Panc1 (cell line): ENCODE measurements around the gene CSTB. TPM values are rescaled to one million over a fixed set of nuclear protein-coding genes. Genes with fewer than 3 reads are reported as not detected.

Experiments
- ATAC-seq: fragments of 200-7000 bp; cut with Tn5 transposase; 2 replicates; pipeline ENCODE4 v1.9.1; 2020; ENCODE audit warnings: mild to moderate bottlenecking, moderate library complexity
- BruUV-seq: library from RNA; stranded (reverse); fragments of 400-500 nt; replicated peaks from 2 replicates; lab custom pipeline; 2021; lab: Mats Ljungman, UMichigan
- CTCF ChIA-PET: fragments of 300-600 bp; sonication (Branson Sonifier 250); formaldehyde crosslinking; loops from one replicate; lab custom pipeline; 2022; ENCODE audit warnings: antibody characterized with exemption; lab: Charles Lee
- POLR2A ChIA-PET: fragments of 300-600 bp; sonication (Branson Sonifier 250); formaldehyde crosslinking; loops from one replicate; lab custom pipeline; 2022; ENCODE audit warnings: antibody characterized with exemption; lab: Charles Lee
- DNase-seq: peaks from one replicate; pipeline ENCODE4 v3.0.0-alpha.2; 2010; ENCODE audit warnings: low read depth, low spot score
- H3K27ac ChIP-seq: 2 replicates; pipeline ENCODE4 v1.5.1; 2011; ENCODE audit warnings: mild to moderate bottlenecking, low read length, inconsistent platforms
- H3K27me3 ChIP-seq: fragments of 200-500 bp; sonication (Bioruptor generic); 2 replicates; pipeline ENCODE4 v1.6.0; 2014; ENCODE audit warnings: low read length, inconsistent platforms; ENCODE audit not compliant: control insufficient read depth, insufficient read depth
- H3K36me3 ChIP-seq: fragments of 200-500 bp; sonication (Bioruptor generic); 2 replicates; pipeline ENCODE4 v1.5.1; 2014; ENCODE audit warnings: inconsistent platforms, mild to moderate bottlenecking, low read length, moderate library complexity; ENCODE audit not compliant: control insufficient read depth, insufficient read depth
- H3K4me1 ChIP-seq: 2 replicates; pipeline ENCODE4 v1.5.1; 2011; ENCODE audit warnings: inconsistent platforms, mild to moderate bottlenecking, low read length, moderate library complexity; ENCODE audit not compliant: control insufficient read depth, insufficient read depth
- H3K4me3 ChIP-seq, 2 experiments: 2 replicates each; pipeline ENCODE4 v1.5.1; 2011 to 2012; ENCODE audit warnings: low read depth in 2 of 2, low read length in 2 of 2, mild to moderate bottlenecking in 2 of 2, inconsistent platforms in 1 of 2, moderate library complexity in 1 of 2
- H3K9me3 ChIP-seq: fragments of 200-500 bp; sonication (Bioruptor generic); 2 replicates; pipeline ENCODE4 v1.5.1; 2014; ENCODE audit warnings: low read depth, mild to moderate bottlenecking, inconsistent platforms, low read length, moderate library complexity; ENCODE audit not compliant: control insufficient read depth, insufficient read depth
- CTCF ChIP-seq: fragments of 450-650 bp; IDR thresholded peaks from 2 replicates; pipeline ENCODE4 v1.5.1; 2017; ENCODE audit warnings: mild to moderate bottlenecking
- POLR2AphosphoS5 ChIP-seq: IDR thresholded peaks from 2 replicates; pipeline ENCODE4 v1.6.1; 2012; ENCODE audit warnings: mild to moderate bottlenecking, low read depth, low read length, moderate library complexity
- REST ChIP-seq, 2 experiments: IDR thresholded peaks; 2 replicates each; pipeline ENCODE4 v1.6.1; 2011 to 2012; ENCODE audit warnings: low read depth in 2 of 2, control low read depth in 1 of 2, low read length in 1 of 2, mild to moderate bottlenecking in 1 of 2, moderate library complexity in 1 of 2; ENCODE audit not compliant: insufficient read depth in 1 of 2
- SIN3A ChIP-seq: IDR thresholded peaks from 2 replicates; pipeline ENCODE4 v1.6.1; 2012; ENCODE audit warnings: low read depth, mild to moderate bottlenecking, low read length, moderate library complexity, borderline replicate concordance; ENCODE audit not compliant: insufficient read depth
- TCF7L2 ChIP-seq: IDR thresholded peaks from 2 replicates; pipeline ENCODE4 v1.6.1; 2011; ENCODE audit warnings: mild to moderate bottlenecking, low read depth, low read length, inconsistent platforms
- in situ Hi-C: cut with HindIII; loops from 2 replicates; pipeline ENCODE4 v1.10.0; 2016; ENCODE audit warnings: low sequenced_read_pairs, low pct_unique_long_range_greater_than_20kb
- intact Hi-C: fragments of 100-400 bp; cut with micrococcal nuclease; formaldehyde crosslinking; loops from one replicate; pipeline ENCODE4 v1.10.0; 2022; ENCODE audit not compliant: unreplicated experiment
- total RNA-seq: library from RNA; stranded (reverse); gene quantifications from one replicate; pipeline ENCODE4 v1.2.1, GENCODE V29; 2021; ENCODE audit not compliant: unreplicated experiment

The CSTB gene
- total RNA-seq, 1 experiment from 2014 or later = 72.5 TPM

DNA sequence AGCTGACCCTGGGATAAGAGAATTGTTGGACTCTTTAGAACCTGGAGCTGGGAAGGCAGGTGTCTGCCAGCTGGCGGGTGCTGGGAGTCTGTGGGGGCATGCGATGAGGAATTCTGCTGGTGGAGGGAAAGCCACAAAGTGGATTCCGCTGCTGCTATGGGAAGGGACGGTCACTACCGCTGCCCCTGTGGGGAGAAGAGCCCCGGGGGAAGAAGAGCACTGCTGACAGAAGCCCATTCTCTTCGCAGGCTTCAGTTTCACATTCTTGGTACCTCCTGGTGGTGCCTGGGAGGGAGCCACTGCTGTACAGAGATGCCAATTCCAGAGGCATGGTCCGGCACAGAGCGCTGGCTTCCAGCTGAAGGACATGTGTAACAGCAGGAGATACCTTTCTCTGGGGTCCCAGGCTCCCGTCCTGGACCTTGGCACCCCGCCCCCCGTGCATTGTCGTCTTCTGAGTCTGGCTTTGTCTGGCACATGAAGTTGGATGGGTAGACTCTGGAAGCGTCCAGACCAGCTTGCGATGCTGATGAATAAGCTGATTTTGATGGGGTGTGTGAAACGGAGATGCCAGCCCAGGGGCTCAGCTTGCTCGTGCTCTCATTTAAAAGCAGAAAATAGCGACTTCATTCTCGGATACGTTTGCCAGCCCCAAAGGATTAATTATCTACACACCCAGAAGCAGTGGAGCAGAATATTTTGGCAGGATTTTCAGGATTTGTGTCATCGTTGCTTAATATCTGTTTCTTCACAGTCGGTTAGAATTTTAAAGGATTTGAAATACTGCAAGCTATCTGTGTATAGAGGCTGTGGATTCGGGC is 44.0 kb downstream of the CSTB start:
- Histone ChIP-seq H3K4me3 (no peak overlapping the region), H3K27me3 (no peaks in the 10 kb centered on the region), H3K27ac (peak overlapping the region; percentile 86), H3K9me3 (no peaks in the 10 kb centered on the region), H3K4me1 (peaks cover 70% of the 10 kb centered on the region), H3K36me3 (no peaks in the 10 kb centered on the region)
- TSS peak; percentile 30 for BruUV-seq
- ATAC-seq = no peak
- CTCF ChIA-PET = interaction anchor here (0.6 kb wide), 2 partner anchors 21 to 26 kb away, joined by 4 read pairs; no protein-coding TSS in a partner anchor
- TF ChIP-seq POLR2AphosphoS5 (no peak), SIN3A (no peak)
- POLR2A ChIA-PET = interaction anchor here (0.5 kb wide), 1 partner anchor 42 kb away, joined by 4 read pairs; no protein-coding TSS in a partner anchor
- DNase-seq = no peak
- in situ Hi-C loops = no loop called here
- intact Hi-C loops = no loop called here

GRCh38 chr21:43731476-43731875 is 44.6 kb downstream of the CSTB start:
- DNase-seq (no peak), ATAC-seq (no peak)
- intact Hi-C loops (no loop called here), in situ Hi-C loops (no loop called here)
- Histone ChIP-seq H3K4me3 (no peak overlapping the region), H3K9me3 (no peaks in the 10 kb centered on the region), H3K27me3 (no peaks in the 10 kb centered on the region), H3K36me3 (no peaks in the 10 kb centered on the region), H3K27ac (peak overlapping the region; percentile 86), H3K4me1 (peaks cover 75% of the 10 kb centered on the region)
- ChIA-PET CTCF (no interaction called here), POLR2A (no interaction called here)
- BruUV-seq = no TSS peak
- no peak for TF ChIP-seq POLR2AphosphoS5
- TF ChIP-seq TCF7L2 = no peak
- TF ChIP-seq SIN3A = no peak
- no peak for TF ChIP-seq REST (IDR thresholded peaks at IDR 0.05; ENCODE audit: insufficient read depth in 1 of 2, low read depth in 2 of 2, low read length in 1 of 2)
- TF ChIP-seq CTCF = no peak
